GM23338 (cell line): ENCODE results near the gene SFTA2. TPM values are rescaled to one million over a fixed set of nuclear protein-coding genes. Genes with fewer than 3 reads are reported as not detected.

Experiments
- ATAC-seq: fragments of 200-7000 bp; cut with Tn5 transposase; 3 replicates; pipeline ENCODE4 v1.9.1; 2020
- DNase-seq: peaks from one replicate; pipeline ENCODE4 v3.0.0-alpha.2; 2015; ENCODE audit warnings: low spot score
- H2AFZ ChIP-seq: fragments of 200-600 bp; sonication (generic); 2 replicates; pipeline ENCODE4 v1.8.0; 2016; ENCODE audit warnings: antibody characterized with exemption, mild to moderate bottlenecking, moderate library complexity
- H3F3A ChIP-seq: fragments of 200-600 bp; sonication (generic); replicated peaks from 2 replicates; pipeline ENCODE4 v1.8.0; 2017; ENCODE audit warnings: antibody characterized with exemption, mixed run types, low read depth
- H3K27ac ChIP-seq: fragments of 200-600 bp; sonication (generic); 2 replicates; pipeline ENCODE4 v1.6.1; 2016; ENCODE audit warnings: low read depth
- H3K27me3 ChIP-seq: fragments of 200-600 bp; sonication (generic); 2 replicates; pipeline ENCODE4 v1.8.0; 2016; ENCODE audit warnings: mild to moderate bottlenecking, mixed run types, moderate library complexity; ENCODE audit not compliant: insufficient read depth
- H3K36me3 ChIP-seq: fragments of 200-600 bp; sonication (generic); 2 replicates; pipeline ENCODE4 v1.8.0; 2016; ENCODE audit warnings: mild to moderate bottlenecking; ENCODE audit not compliant: insufficient read depth
- H3K4me1 ChIP-seq: fragments of 200-600 bp; sonication (generic); 2 replicates; pipeline ENCODE4 v1.8.0; 2016; ENCODE audit warnings: mild to moderate bottlenecking, moderate library complexity; ENCODE audit not compliant: insufficient read depth
- H3K4me2 ChIP-seq: fragments of 200-600 bp; sonication (generic); 2 replicates; pipeline ENCODE4 v1.7.1; 2017; ENCODE audit warnings: mixed run types
- H3K4me3 ChIP-seq: fragments of 200-600 bp; sonication (generic); 2 replicates; pipeline ENCODE4 v1.6.1; 2016; ENCODE audit warnings: mixed run types
- H3K79me2 ChIP-seq: fragments of 200-600 bp; sonication (generic); replicated peaks from 2 replicates; pipeline ENCODE4 v1.8.0; 2017; ENCODE audit warnings: mild to moderate bottlenecking; ENCODE audit not compliant: insufficient read depth
- H3K9me2 ChIP-seq: fragments of 200-600 bp; sonication (generic); 2 replicates; pipeline ENCODE4 v1.8.0; 2017; ENCODE audit not compliant: insufficient read depth
- H4K20me1 ChIP-seq: fragments of 200-600 bp; sonication (generic); replicated peaks from 2 replicates; pipeline ENCODE4 v1.8.0; 2017; ENCODE audit warnings: mild to moderate bottlenecking; ENCODE audit not compliant: insufficient read depth
- H3K27ac Mint-ChIP-seq: 2 replicates; pipeline ENCODE4 v1.8.0; 2020; ENCODE audit warnings: inconsistent platforms, mild to moderate bottlenecking, moderate library complexity, mixed read lengths
- H3K27me3 Mint-ChIP-seq: 3 replicates; pipeline ENCODE4 v1.8.0; 2022; ENCODE audit warnings: low read depth, mild to moderate bottlenecking, moderate library complexity, mixed read lengths, inconsistent platforms; ENCODE audit not compliant: insufficient read depth, poor library complexity
- H3K36me3 Mint-ChIP-seq: 3 replicates; pipeline ENCODE4 v1.8.0; 2021; ENCODE audit warnings: low read depth, mild to moderate bottlenecking, inconsistent platforms, moderate library complexity, mixed read lengths
- H3K4me1 Mint-ChIP-seq: 3 replicates; pipeline ENCODE4 v1.8.0; 2020; ENCODE audit warnings: mild to moderate bottlenecking, inconsistent platforms, mixed read lengths
- H3K4me3 Mint-ChIP-seq: 3 replicates; pipeline ENCODE4 v1.8.0; 2021; ENCODE audit warnings: moderate library complexity, mild to moderate bottlenecking, inconsistent platforms, mixed read lengths
- H3K9me3 Mint-ChIP-seq: 3 replicates; pipeline ENCODE4 v1.8.0; 2020; ENCODE audit warnings: moderate library complexity, mild to moderate bottlenecking, inconsistent platforms, mixed read lengths
- CREB1 ChIP-seq: fragments of 250-450 bp; sonication (Bioruptor Pico); IDR thresholded peaks from 2 replicates; pipeline ENCODE4 v1.5.0; 2020; ENCODE audit warnings: low read depth, mild to moderate bottlenecking, moderate library complexity
- CTCF ChIP-seq, 2 experiments: fragments of 200-600 bp in 1 of 2; sonication (generic) in 1 of 2; conservative IDR thresholded peaks; 2 replicates each; pipeline versions ENCODE4 v1.5.1 to v1.6.1; 2016 to 2017; ENCODE audit warnings: antibody characterized with exemption in 2 of 2, low read depth in 2 of 2, mild to moderate bottlenecking in 2 of 2, moderate library complexity in 1 of 2
- ETS1 ChIP-seq: IDR thresholded peaks from 2 replicates; pipeline ENCODE4 v1.6.1; 2016; ENCODE audit warnings: antibody characterized with exemption
- EZH2 ChIP-seq: fragments of 200-600 bp; sonication (generic); IDR thresholded peaks from one replicate; pipeline ENCODE4 v1.8.0; 2017; ENCODE audit warnings: antibody characterized with exemption, mild to moderate bottlenecking, low read depth; ENCODE audit not compliant: unreplicated experiment
- EZH2phosphoT487 ChIP-seq: fragments of 200-600 bp; sonication (generic); IDR thresholded peaks from one replicate; pipeline ENCODE4 v1.8.1; 2018; ENCODE audit warnings: antibody characterized with exemption; ENCODE audit not compliant: unreplicated experiment
- JUNB ChIP-seq: IDR thresholded peaks from one replicate; pipeline ENCODE4 v1.6.1; 2016; ENCODE audit warnings: antibody characterized with exemption; ENCODE audit not compliant: unreplicated experiment
- NANOG ChIP-seq: IDR thresholded peaks from 2 replicates; pipeline ENCODE4 v1.6.1; 2016; ENCODE audit warnings: antibody characterized with exemption, borderline replicate concordance
- POLR2AphosphoS5 ChIP-seq: IDR thresholded peaks from 2 replicates; pipeline ENCODE4 v1.6.1; 2016; ENCODE audit warnings: antibody characterized with exemption, low read depth
- REST ChIP-seq: IDR thresholded peaks from one replicate; pipeline ENCODE4 v1.6.1; 2018; ENCODE audit warnings: antibody characterized with exemption; ENCODE audit not compliant: unreplicated experiment
- STAT1 ChIP-seq: IDR thresholded peaks from one replicate; pipeline ENCODE4 v1.6.1; 2016; ENCODE audit warnings: antibody characterized with exemption; ENCODE audit not compliant: unreplicated experiment
- ZNF114 ChIP-seq: fragments of 250-450 bp; sonication (Bioruptor Pico); IDR thresholded peaks from 2 replicates; pipeline ENCODE4 v1.5.0; 2020; ENCODE audit warnings: mild to moderate bottlenecking, moderate library complexity
- ZNF331 ChIP-seq: fragments of 250-450 bp; sonication (Bioruptor Pico); IDR thresholded peaks from 2 replicates; pipeline ENCODE4 v1.5.0; 2020; ENCODE audit warnings: low read depth, mild to moderate bottlenecking, moderate library complexity
- ZNF462 ChIP-seq: fragments of 250-450 bp; sonication (Bioruptor Pico); IDR thresholded peaks from 2 replicates; pipeline ENCODE4 v1.5.0; 2020; ENCODE audit warnings: mild to moderate bottlenecking, moderate library complexity
- polyA plus RNA-seq: library from polyadenylated mRNA; unstranded; fragments of >200 nt; fragmentation: Nextera tagmentation; extraction: Ambion mirVana; gene quantifications from 2 replicates; pipeline ENCODE4 v1.2.1, GENCODE V29; 2016
- total RNA-seq: library from RNA; depleted of rRNA; stranded (reverse); fragments of >200 nt; shearing (Covaris generic); gene quantifications from 2 replicates; pipeline ENCODE4 v1.2.3, GENCODE V29; 2014

SFTA2 gene
- total and polyA plus RNA-seq, 2 experiments from 2014 or later: not detected

- Histone ChIP-seq H3K4me1 (peaks cover 11% of the 10 kb centered on the region), H3K27ac (no peak overlapping the region), H2AFZ (no peak overlapping the region), H3K79me2 (no peaks in the 10 kb centered on the region), H3K36me3 (no peaks in the 10 kb centered on the region), H3K4me2 (no peak overlapping the region), H3K9me2 (peaks cover 14% of the 10 kb centered on the region; the same call in 1 of the 2 replicates), H4K20me1 (no peaks in the 10 kb centered on the region), H3K27me3 (no peaks in the 10 kb centered on the region), H3K4me3 (no peak overlapping the region), H3F3A (no peaks in the 10 kb centered on the region)
- Mint-ChIP-seq H3K4me3 (no peak overlapping the region), H3K36me3 (no peaks in the 10 kb centered on the region), H3K27ac (no peak overlapping the region), H3K9me3 (peaks cover 5% of the 10 kb centered on the region; the same call in 2 of the 3 replicates), H3K27me3 (peaks cover 12% of the 10 kb centered on the region), H3K4me1 (peaks cover 24% of the 10 kb centered on the region)
- DNase-seq: no peak
- TF ChIP-seq EZH2: no peak
- TF ChIP-seq POLR2AphosphoS5: no peak
- no peak for TF ChIP-seq STAT1
- TF ChIP-seq ZNF462 (CRISPR knock-in tag): no peak
- TF ChIP-seq CTCF (conservative IDR thresholded peaks at IDR 0.05; ENCODE audit: low read depth in 2 of 2): no peak
- TF ChIP-seq ZNF114 (CRISPR knock-in tag): no peak
- no peak for TF ChIP-seq ETS1
- TF ChIP-seq CREB1 (CRISPR knock-in tag): no peak
- no peak for TF ChIP-seq EZH2phosphoT487
- TF ChIP-seq JUNB: no peak
- TF ChIP-seq ZNF331 (CRISPR knock-in tag): no peak
- no peak for TF ChIP-seq NANOG
- no peak for TF ChIP-seq REST
- ATAC-seq: no peak
These were observed 13.3 kb upstream of the SFTA2 start for GRCh38 chr6:30945281-30945680.
